ENCODE results near the gene DEGS2. TPM values are rescaled to one million over a fixed set of nuclear protein-coding genes. Genes with fewer than 3 reads are reported as not detected.
A peak's percentile ranks its signal among the peaks of the same experiment; 100 is the strongest.

DEGS2 gene
- total and polyA plus RNA-seq, 2 experiments from 2014 or later: 0.63 to 2.2 TPM

DNA sequence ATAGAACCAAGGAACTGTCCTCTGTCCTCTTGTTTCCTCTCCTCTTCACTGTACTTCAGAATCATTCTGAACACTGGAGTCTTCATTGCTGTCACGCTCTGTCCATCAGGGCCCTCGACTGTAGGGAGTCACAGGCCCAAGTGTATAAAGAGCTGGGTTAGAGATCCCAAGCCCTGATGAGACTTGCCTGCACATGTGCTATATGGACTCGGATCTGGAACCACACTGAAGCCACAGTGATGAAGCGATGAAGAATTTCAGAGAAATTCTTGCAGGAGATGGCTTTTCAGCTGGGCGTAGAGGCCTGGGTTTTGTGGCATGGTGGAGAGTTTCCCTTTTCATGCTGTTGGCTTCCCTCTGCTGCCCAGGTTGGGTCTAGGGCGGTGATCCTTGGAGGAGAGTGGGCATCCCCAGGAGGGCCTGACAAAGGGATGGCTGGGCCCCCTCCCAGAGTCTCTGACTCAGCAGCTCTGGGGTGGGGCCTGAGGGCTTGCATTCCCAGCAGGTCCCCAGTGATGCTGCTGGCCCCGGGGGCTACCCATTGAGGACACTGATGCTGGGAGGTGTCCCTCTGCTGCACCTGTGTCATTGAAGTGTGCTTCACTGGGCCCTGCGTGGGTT, 39.9 kb upstream of the DEGS2 start:
- Mint-ChIP-seq H3K4me3 (no peak overlapping the region), H3K36me3 (ENCODE audit: low read depth) (no peaks in the 10 kb centered on the region), H3K27ac (peak overlapping the region; percentile 18; the same call in 1 of the 2 replicates), H3K4me1 (peaks cover 4% of the 10 kb centered on the region), H3K27me3 (ENCODE audit: insufficient read depth, low read depth, poor library complexity) (peaks cover 12% of the 10 kb centered on the region), H3K9me3 (no peaks in the 10 kb centered on the region)
- Histone ChIP-seq H3K27ac (ENCODE audit: low read depth) (peak overlapping the region; percentile 20; the same call in 1 of the 2 replicates), H3K36me3 (ENCODE audit: insufficient read depth) (no peaks in the 10 kb centered on the region), H2AFZ (0 out of 2 replicates have a peak overlapping the region, but pooled peaks have one; percentile 7), H3K4me1 (ENCODE audit: insufficient read depth) (peaks cover 11% of the 10 kb centered on the region), H3K9me2 (ENCODE audit: insufficient read depth) (no peaks in the 10 kb centered on the region), H3K4me3 (no peak overlapping the region), H3K27me3 (ENCODE audit: insufficient read depth) (no peaks in the 10 kb centered on the region), H4K20me1 (replicated peaks; ENCODE audit: insufficient read depth) (no peaks in the 10 kb centered on the region), H3K4me2 (no peak overlapping the region), H3K79me2 (replicated peaks; ENCODE audit: insufficient read depth) (no peaks in the 10 kb centered on the region), H3F3A (replicated peaks; ENCODE audit: low read depth) (0 out of 2 replicates have a peak, but pooled peaks cover 4% of the 10 kb centered on the region)
- no peak for TF ChIP-seq EZH2phosphoT487 (IDR thresholded peaks at IDR 0.05; ENCODE audit: unreplicated experiment)
- TF ChIP-seq ZNF331 (CRISPR knock-in tag; IDR thresholded peaks at IDR 0.05; ENCODE audit: low read depth): no peak
- no peak for TF ChIP-seq EZH2 (IDR thresholded peaks at IDR 0.05; ENCODE audit: low read depth, unreplicated experiment)
- TF ChIP-seq POLR2AphosphoS5 (IDR thresholded peaks at IDR 0.05; ENCODE audit: low read depth): no peak
- TF ChIP-seq JUNB (IDR thresholded peaks at IDR 0.05; ENCODE audit: unreplicated experiment): no peak
- TF ChIP-seq, protein P1, sequence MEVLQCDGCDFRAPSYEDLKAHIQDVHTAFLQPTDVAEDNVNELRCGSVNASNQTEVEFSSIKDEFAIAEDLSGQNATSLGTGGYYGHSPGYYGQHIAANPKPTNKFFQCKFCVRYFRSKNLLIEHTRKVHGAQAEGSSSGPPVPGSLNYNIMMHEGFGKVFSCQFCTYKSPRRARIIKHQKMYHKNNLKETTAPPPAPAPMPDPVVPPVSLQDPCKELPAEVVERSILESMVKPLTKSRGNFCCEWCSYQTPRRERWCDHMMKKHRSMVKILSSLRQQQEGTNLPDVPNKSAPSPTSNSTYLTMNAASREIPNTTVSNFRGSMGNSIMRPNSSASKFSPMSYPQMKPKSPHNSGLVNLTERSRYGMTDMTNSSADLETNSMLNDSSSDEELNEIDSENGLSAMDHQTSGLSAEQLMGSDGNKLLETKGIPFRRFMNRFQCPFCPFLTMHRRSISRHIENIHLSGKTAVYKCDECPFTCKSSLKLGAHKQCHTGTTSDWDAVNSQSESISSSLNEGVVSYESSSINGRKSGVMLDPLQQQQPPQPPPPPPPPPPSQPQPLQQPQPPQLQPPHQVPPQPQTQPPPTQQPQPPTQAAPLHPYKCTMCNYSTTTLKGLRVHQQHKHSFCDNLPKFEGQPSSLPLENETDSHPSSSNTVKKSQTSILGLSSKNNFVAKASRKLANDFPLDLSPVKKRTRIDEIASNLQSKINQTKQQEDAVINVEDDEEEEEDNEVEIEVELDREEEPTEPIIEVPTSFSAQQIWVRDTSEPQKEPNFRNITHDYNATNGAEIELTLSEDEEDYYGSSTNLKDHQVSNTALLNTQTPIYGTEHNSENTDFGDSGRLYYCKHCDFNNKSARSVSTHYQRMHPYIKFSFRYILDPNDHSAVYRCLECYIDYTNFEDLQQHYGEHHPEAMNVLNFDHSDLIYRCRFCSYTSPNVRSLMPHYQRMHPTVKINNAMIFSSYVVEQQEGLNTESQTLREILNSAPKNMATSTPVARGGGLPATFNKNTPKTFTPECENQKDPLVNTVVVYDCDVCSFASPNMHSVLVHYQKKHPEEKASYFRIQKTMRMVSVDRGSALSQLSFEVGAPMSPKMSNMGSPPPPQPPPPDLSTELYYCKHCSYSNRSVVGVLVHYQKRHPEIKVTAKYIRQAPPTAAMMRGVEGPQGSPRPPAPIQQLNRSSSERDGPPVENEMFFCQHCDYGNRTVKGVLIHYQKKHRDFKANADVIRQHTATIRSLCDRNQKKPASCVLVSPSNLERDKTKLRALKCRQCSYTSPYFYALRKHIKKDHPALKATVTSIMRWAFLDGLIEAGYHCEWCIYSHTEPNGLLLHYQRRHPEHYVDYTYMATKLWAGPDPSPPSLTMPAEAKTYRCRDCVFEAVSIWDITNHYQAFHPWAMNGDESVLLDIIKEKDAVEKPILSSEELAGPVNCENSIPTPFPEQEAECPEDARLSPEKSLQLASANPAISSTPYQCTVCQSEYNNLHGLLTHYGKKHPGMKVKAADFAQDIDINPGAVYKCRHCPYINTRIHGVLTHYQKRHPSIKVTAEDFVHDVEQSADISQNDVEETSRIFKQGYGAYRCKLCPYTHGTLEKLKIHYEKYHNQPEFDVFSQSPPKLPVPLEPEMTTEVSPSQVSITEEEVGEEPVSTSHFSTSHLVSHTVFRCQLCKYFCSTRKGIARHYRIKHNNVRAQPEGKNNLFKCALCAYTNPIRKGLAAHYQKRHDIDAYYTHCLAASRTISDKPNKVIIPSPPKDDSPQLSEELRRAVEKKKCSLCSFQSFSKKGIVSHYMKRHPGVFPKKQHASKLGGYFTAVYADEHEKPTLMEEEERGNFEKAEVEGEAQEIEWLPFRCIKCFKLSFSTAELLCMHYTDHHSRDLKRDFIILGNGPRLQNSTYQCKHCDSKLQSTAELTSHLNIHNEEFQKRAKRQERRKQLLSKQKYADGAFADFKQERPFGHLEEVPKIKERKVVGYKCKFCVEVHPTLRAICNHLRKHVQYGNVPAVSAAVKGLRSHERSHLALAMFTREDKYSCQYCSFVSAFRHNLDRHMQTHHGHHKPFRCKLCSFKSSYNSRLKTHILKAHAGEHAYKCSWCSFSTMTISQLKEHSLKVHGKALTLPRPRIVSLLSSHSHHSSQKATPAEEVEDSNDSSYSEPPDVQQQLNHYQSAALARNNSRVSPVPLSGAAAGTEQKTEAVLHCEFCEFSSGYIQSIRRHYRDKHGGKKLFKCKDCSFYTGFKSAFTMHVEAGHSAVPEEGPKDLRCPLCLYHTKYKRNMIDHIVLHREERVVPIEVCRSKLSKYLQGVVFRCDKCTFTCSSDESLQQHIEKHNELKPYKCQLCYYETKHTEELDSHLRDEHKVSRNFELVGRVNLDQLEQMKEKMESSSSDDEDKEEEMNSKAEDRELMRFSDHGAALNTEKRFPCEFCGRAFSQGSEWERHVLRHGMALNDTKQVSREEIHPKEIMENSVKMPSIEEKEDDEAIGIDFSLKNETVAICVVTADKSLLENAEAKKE (CRISPR knock-in tag; IDR thresholded peaks at IDR 0.05): no peak
- TF ChIP-seq STAT1 (IDR thresholded peaks at IDR 0.05; ENCODE audit: unreplicated experiment): no peak
- no peak for TF ChIP-seq ZNF114 (CRISPR knock-in tag; IDR thresholded peaks at IDR 0.05)
- TF ChIP-seq, protein P2, sequence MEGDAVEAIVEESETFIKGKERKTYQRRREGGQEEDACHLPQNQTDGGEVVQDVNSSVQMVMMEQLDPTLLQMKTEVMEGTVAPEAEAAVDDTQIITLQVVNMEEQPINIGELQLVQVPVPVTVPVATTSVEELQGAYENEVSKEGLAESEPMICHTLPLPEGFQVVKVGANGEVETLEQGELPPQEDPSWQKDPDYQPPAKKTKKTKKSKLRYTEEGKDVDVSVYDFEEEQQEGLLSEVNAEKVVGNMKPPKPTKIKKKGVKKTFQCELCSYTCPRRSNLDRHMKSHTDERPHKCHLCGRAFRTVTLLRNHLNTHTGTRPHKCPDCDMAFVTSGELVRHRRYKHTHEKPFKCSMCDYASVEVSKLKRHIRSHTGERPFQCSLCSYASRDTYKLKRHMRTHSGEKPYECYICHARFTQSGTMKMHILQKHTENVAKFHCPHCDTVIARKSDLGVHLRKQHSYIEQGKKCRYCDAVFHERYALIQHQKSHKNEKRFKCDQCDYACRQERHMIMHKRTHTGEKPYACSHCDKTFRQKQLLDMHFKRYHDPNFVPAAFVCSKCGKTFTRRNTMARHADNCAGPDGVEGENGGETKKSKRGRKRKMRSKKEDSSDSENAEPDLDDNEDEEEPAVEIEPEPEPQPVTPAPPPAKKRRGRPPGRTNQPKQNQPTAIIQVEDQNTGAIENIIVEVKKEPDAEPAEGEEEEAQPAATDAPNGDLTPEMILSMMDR (conservative IDR thresholded peaks at IDR 0.05; ENCODE audit: low read depth in 2 of 2): no peak
- no peak for TF ChIP-seq NANOG (IDR thresholded peaks at IDR 0.05; ENCODE audit: borderline replicate concordance)
- TF ChIP-seq CREB1 (CRISPR knock-in tag; IDR thresholded peaks at IDR 0.05; ENCODE audit: low read depth): no peak
- TF ChIP-seq, protein P3, sequence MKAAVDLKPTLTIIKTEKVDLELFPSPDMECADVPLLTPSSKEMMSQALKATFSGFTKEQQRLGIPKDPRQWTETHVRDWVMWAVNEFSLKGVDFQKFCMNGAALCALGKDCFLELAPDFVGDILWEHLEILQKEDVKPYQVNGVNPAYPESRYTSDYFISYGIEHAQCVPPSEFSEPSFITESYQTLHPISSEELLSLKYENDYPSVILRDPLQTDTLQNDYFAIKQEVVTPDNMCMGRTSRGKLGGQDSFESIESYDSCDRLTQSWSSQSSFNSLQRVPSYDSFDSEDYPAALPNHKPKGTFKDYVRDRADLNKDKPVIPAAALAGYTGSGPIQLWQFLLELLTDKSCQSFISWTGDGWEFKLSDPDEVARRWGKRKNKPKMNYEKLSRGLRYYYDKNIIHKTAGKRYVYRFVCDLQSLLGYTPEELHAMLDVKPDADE (IDR thresholded peaks at IDR 0.05): no peak
- TF ChIP-seq, protein P4, sequence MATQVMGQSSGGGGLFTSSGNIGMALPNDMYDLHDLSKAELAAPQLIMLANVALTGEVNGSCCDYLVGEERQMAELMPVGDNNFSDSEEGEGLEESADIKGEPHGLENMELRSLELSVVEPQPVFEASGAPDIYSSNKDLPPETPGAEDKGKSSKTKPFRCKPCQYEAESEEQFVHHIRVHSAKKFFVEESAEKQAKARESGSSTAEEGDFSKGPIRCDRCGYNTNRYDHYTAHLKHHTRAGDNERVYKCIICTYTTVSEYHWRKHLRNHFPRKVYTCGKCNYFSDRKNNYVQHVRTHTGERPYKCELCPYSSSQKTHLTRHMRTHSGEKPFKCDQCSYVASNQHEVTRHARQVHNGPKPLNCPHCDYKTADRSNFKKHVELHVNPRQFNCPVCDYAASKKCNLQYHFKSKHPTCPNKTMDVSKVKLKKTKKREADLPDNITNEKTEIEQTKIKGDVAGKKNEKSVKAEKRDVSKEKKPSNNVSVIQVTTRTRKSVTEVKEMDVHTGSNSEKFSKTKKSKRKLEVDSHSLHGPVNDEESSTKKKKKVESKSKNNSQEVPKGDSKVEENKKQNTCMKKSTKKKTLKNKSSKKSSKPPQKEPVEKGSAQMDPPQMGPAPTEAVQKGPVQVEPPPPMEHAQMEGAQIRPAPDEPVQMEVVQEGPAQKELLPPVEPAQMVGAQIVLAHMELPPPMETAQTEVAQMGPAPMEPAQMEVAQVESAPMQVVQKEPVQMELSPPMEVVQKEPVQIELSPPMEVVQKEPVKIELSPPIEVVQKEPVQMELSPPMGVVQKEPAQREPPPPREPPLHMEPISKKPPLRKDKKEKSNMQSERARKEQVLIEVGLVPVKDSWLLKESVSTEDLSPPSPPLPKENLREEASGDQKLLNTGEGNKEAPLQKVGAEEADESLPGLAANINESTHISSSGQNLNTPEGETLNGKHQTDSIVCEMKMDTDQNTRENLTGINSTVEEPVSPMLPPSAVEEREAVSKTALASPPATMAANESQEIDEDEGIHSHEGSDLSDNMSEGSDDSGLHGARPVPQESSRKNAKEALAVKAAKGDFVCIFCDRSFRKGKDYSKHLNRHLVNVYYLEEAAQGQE (IDR thresholded peaks at IDR 0.05; ENCODE audit: unreplicated experiment): no peak
- DNase-seq (ENCODE audit: low spot score) (no peak), ATAC-seq (peak; percentile 88)
